ENCODE results near the gene FAM227B.

DNA sequence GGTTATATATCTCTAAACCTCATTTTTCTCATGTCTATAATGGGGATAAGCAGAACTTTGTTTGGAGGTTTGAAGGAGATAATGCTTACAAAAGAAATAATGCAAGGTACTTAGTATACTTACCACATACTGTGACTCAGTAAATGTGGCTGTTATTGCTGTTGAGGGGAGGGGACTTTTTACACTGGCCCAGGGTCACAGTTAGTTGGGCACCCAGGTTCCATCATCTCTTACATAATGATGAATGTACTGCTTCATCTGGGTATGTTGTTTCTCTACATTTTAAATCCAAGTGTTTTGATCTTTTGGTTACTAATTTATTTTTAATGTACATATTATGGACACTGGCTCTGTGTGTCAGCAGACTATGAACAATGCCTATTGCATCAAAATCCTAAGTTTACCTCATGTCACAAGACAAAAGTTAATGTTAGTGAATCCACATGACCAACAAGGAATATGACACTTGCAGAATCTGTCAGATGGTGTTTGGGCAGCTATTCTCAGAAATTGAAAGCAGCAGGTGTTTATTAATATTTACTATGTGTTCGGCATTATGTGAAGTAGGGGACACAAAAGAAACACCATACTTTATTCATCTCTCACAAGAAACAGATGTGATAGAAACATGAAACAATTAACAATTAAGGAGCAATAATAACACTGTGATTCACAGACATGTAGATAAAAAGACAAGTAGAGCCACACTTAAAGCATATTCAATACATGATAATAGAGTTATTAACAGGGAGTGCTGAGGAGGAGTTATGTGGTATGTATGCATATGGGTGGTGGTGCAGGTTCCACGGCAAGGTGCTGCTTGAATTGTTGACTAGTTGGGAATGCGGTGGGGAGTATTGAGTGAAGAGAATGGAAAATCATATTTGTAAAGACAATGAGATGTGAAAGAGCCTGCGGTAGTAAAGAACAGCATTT, 340.8 kb downstream of the FAM227B start:
- TF ChIP-seq, protein P1, sequence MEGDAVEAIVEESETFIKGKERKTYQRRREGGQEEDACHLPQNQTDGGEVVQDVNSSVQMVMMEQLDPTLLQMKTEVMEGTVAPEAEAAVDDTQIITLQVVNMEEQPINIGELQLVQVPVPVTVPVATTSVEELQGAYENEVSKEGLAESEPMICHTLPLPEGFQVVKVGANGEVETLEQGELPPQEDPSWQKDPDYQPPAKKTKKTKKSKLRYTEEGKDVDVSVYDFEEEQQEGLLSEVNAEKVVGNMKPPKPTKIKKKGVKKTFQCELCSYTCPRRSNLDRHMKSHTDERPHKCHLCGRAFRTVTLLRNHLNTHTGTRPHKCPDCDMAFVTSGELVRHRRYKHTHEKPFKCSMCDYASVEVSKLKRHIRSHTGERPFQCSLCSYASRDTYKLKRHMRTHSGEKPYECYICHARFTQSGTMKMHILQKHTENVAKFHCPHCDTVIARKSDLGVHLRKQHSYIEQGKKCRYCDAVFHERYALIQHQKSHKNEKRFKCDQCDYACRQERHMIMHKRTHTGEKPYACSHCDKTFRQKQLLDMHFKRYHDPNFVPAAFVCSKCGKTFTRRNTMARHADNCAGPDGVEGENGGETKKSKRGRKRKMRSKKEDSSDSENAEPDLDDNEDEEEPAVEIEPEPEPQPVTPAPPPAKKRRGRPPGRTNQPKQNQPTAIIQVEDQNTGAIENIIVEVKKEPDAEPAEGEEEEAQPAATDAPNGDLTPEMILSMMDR (IDR thresholded peaks at IDR 0.05): no peak
- no peak for TF ChIP-seq POLR2A (IDR thresholded peaks at IDR 0.05)
